GM08714 (cell line): ENCODE measurements around the gene RHCG.

Source experiments
- H3K4me3 ChIP-seq: fragments of 200-500 bp; sonication (Bioruptor generic); 2 replicates; pipeline ENCODE4 v1.5.1; 2014; ENCODE audit warnings: mild to moderate bottlenecking, low read length, inconsistent platforms
- ZNF274 ChIP-seq: IDR thresholded peaks from 2 replicates; pipeline ENCODE4 v1.6.1; 2012; ENCODE audit warnings: mild to moderate bottlenecking, low read depth, low read length

RHCG gene

DNA sequence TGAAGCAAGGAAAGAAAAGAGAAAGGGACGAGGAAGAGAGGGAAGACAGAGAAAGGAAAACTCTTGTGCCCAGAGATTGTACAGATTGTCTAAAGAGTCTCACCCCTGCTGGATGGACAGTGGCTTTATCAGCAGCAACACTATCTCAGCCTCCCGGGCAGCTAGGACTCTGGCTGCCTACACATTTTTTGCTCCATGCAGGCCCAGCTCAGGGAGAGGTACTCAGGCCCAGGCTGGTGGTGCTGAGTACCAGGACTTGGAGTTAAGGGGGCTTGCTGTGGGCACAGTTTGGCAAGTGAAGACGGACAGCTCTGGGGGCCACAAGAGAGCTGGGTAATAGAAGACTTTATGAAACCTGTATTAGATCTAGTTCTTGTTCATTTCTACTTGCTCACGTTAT lies 19.1 kb upstream of the RHCG start:
- no peak for TF ChIP-seq ZNF274
- no peak overlapping the region for H3K4me3 ChIP-seq

DNA sequence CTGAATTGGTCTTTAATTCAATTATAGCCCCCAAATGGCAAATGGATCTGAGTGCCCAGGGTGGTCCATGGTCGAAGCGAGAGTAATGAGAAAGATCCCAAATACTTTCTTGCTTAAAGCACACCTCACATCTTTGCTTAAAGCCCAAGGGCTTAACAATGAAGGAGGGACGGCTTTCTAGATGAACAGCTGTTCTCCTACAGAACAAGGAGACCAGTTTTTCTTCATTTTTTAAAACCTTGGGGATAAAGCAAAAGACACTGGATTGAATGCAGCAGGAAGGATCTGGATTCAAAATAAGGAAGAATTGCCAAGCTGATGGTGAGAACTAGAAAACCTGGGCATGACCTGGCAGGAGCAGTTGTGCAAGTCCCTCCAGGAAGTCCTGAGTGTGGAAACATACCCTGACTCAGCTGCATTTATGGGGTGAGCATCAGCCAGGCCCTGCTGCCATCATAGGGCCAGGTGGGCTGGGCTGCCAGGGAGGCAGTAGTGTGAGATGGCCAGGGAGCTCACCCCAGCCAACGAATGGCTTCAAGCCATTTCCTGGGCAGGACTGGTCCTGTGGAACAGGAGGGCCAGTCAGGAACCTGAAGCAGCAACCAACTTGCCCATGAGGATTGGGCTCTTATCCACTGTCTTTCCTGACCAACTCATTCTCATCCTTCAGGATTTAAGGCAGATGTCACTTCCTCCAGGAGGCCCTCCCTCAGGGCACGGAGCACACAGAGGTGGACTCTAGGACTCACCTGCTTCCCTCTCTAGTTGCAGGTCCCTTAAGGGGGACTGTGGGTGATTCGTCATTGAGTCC lies 18.4 kb upstream of the RHCG start:
- no peak overlapping the region for H3K4me3 ChIP-seq
- TF ChIP-seq ZNF274, result no peak

DNA sequence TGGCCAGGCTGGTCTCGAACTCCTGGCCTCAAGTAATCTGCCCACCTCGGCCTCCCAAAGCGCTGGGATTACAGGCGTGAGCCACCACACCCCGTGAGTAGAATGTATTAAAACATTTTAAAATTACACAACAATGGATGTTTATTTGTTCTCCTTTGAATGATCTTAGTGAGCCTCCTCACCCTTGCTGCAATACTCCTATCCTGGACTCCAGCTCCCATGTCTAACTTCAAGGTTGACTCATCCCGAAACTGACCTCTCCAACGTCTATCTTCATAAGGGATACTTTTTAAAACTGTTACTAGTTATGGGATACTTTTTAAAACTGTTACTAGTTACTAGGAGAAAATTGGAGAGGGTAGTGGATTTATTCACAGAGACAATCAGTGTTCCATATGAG lies 17.8 kb upstream of the RHCG start:
- no peak for TF ChIP-seq ZNF274
- H3K4me3 ChIP-seq, result no peak overlapping the region

DNA sequence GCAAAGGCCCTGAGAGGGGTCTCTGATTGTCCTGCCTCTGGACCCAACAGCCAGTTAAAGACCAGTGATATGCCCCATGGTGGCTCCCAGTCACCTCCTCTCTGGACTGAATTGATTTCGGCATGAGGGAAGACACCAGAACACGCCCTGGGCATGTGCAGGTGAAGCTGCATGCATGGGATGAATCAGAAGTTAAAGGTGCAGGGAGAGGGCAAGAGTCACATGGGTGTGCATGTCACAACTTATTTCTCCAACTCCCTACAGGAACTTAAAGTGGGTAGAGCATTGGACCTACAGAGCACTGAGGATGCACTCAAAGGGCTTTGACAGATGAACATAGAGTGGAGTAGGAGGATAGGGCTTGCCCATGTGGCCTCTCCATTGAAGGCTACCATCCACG lies 16.9 kb upstream of the RHCG start:
- H3K4me3 ChIP-seq, result no peak overlapping the region
- no peak for TF ChIP-seq ZNF274

DNA sequence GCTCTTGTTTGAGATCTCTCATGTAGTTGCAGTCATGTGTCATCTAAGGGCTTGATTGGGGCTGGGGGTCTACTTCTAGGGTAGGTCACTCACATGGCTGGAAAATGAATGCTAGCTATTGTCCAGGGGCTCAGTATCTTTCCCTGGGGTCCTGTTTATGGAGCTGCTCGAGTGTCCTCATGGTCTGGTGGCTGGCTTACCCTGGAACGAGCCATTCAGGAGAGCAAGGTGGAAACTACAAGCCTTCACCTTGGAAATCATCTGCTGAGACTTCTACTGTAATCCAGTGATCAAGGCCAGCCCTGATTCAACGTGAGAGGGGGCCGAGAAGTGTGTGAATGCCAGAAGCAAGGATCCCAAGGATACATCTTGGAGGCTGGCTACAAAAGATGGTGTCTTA lies 16.2 kb upstream of the RHCG start:
- TF ChIP-seq ZNF274, result no peak
- no peak overlapping the region for H3K4me3 ChIP-seq

DNA sequence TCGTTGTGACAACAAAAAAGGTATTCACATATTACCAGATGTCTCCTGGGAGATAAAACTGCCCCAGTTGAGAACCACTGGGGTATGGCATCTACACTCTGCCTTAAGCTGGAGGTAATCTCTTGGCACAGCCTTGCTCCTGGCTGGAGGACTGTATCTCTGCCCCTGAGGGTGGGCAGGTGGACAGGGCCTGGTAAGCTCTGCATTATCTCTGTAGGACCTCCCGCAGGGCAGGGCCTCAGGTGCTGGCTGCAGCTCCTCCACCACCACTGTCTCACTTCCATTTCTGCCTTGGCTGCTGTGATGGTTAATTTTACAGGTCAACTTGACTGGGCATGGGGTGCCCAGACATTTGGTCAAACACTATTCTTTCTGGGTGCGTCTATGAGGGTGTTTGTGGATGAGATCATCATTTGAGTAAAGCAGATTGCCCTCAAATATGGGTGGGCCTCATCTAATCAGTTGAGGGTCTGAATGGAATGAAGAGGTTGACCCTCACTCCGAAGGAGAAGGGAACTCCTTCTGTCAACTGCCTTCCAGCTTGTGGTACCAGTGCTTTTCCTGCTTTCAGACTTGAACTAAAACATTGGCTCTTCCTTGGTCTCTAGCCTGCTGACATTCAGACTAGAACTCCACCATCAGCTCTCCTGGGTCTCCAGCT lies 9.8 kb upstream of the RHCG start:
- no peak overlapping the region for H3K4me3 ChIP-seq
- TF ChIP-seq ZNF274, result no peak

DNA sequence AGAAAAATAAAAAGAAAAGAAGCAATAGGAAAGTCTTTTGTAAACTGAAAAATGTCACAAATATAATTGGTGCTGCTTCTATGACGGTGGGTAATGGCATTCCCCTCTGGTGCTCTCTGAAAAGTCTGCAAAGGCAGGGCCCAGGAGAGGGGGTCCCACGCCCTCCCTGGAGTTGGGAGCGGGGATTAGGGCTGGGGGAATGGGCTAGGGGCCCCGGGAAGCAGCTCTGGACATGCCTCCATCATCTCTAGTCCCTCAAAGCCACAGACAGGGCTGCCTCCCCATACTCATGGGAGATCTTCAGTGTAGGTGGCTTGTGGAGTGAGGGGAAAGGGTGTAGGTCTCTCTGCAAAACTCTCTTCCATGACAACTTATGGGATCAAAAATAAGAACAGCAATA lies 7.8 kb upstream of the RHCG start:
- TF ChIP-seq ZNF274, result no peak
- no peak overlapping the region for H3K4me3 ChIP-seq

DNA sequence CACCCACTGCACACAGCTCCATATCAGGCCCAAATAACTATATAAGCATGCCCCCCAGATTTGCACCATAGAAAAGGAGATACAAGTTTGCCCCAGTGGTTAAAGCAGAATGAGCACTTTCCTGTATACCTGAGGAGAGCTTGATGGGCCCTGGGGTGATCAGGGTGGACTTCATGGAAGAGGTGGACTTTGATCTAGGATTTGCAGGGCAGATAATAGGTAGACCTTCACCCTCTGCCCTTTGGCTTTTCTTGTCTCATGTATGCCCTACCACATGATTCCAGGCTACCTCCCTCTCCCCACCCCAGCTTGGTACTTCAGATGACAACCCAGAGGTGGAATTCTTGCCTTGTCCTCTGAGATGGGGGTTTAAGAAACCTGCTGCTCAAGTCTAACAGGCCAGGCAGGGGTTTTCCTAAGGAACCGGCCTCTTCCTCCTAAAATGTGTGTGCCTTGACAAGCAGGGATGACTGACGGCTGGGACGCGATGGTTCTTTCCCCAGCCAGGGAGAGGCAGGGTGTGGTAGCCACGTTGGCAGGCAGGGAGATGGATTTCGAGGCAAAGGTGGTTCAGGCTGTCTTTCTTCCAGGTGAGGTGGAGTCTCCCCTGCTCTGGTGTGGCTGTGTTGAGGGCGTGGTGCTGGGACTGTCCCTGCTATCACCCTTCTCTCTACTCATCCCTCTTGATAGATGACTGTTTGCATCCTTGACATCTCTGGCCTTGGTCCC lies 6.6 kb upstream of the RHCG start:
- no peak for TF ChIP-seq ZNF274
- H3K4me3 ChIP-seq, result no peak overlapping the region

DNA sequence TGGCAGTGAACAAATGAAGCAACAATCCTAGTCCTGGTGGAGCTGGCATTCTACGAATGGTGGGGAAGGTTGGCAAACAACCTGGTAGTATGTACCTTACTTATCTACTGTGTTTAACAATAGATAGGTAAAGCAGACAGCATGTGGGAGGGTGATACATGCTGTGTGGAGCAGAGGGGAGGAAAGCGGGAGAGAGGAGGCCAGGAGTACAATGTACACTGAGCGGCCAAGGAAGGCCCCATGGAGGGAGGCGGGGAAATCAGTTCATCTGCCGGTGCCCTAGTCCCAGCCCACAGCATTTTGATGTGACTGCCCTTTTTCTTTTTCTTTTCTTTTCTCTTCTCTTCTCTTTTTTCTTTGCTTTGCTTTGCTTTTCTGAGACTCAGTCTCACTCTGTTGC lies 5.3 kb upstream of the RHCG start:
- no peak overlapping the region for H3K4me3 ChIP-seq
- no peak for TF ChIP-seq ZNF274

DNA sequence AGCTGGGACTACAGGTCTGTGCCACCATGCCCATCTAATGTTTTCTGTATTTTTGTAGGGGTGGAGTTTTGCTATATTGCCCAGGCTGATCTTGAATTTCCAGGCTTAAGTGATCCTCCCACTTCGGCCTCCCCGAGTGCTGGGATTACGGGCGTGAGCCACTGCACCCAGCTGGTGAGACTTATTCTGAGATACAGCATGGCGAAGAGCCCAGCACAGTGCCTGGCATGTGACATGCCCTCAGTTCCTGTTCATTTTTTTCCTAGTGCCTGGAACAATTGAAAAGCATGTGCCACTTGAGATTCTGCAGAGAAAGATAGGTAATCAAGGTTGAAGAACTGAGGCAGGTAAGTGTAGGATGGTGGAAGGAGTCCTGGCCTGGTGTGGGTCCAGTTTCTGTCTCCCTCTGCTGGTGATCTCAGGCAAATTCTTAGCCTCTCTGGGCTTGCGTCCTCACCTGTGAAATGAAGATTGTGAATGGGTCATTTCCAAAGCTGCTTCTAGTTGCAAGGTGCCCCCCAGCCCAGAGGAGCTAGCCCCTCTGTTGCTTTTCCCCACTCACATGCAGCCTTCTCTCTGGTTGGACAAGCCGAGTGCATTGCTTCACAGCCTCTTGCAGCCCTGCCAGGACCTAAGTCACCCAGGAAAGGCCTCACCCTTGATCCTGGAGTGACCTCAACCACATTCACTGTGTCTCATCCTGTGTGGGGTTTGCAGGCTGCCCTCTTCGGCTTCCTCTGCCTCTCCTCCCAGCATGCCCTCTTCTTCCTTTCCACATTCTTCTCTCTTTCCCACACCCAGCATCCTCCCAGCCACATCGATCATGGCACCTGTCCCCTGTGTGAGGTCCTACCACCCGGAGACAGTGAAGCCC lies 4.3 kb upstream of the RHCG start:
- H3K4me3 ChIP-seq, result no peak overlapping the region
- TF ChIP-seq ZNF274, result no peak

DNA sequence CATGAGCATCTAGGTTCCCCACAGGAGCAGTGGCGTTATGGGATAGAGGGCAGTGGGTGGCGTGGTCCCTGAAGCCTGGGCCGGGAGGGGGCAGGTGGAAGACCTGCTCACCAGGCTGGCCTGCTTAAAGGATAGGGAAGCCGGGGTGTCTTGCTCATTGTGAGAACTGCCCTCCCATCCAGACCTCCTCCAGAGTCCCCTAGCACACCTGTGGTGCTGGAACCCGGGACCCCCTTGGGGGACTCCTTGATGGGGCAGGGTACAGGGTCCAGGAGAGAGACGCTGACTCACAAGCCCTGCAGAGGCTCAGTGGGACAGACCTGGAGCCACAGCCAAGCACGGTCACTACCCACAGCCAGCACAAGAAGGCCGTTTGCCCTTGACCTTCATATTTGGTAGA lies 2.8 kb upstream of the RHCG start:
- no peak for TF ChIP-seq ZNF274
- no peak overlapping the region for H3K4me3 ChIP-seq

DNA sequence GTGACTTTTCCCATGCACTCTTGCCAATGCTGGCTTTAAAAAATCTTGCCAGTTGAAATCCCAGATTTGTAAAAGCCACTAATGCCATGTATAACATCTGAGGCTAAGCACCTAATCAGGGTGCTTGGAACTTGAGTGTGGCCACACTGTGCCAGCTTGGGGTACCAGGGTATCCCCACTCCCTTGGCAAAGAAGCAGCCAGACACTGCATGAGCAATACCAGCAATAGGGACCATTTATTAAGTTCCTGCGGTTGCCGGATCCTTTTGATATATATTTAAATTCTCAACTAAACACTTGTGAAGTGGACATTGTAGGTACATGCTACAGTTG lies 2.2 kb upstream of the RHCG start:
- no peak for TF ChIP-seq ZNF274
- no peak overlapping the region for H3K4me3 ChIP-seq

DNA sequence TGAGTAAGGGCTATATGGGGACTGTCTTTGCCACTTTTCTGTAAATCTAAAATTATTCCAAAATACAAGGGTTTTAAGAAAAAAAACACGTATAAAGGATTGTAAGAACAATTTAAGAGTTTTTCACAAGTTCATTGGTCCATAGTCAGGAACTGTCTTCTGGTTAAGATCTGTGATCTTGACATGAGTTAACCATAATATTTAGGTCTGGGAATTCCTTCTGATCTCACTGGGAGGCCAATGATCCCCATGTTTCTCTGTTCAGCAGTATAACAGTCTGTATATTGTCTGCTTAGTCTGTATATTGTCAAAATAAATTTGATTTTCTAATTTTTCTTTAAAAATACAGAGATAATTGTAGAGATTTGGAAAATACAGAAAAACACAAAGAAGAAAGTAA lies 848 bp upstream of the RHCG start:
- H3K4me3 ChIP-seq, result no peak overlapping the region
- TF ChIP-seq ZNF274, result no peak

DNA sequence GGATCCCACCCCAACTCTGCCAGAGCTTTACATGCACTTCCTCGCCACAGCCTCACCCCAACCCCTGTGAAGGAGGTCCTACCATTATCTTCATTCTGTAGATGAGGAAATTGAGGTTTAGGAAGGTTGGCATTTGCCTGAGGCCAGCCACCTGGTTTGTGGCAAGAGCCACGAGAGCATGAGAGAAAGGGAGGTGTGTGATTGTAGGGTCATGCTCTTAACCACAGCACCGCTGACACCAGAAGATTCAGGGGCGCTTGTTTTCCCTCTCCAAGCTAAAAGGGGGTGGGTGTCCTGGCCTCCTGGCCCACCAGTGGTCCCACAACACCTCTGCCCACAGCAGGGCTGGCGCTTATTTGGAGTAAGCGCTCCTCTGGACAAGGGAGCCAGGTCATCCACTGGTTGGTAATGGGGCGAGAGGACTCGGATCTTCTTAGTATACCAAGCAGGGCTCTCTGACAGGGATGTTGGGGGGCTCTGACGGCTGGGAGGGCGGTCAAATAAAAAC lies 691 bp downstream of the RHCG start:
- TF ChIP-seq ZNF274, result no peak
- no peak overlapping the region for H3K4me3 ChIP-seq
